Upper lobe of left lung (tissue), 6 donors: Measurements from ENCODE around the gene PLK3. TPM values are rescaled to one million over a fixed set of nuclear protein-coding genes. Genes with fewer than 3 reads are reported as not detected.

ENCODE experiments used
- ATAC-seq, 2 donors: fragments of 200-7000 bp; cut with Tn5 transposase; one replicate each; pipeline ENCODE4 v1.9.1; 2022; ENCODE audit warnings: mild to moderate bottlenecking in 2 of 2, moderate library complexity in 2 of 2; ENCODE audit not compliant: low FRiP score in 2 of 2
- DNase-seq, 2 donors: peaks; one replicate each; pipeline ENCODE4 v3.0.0-alpha.2; 2019 to 2020
- H3K27ac ChIP-seq, 4 donors: fragments of 200-600 bp; sonication (generic); one replicate each; pipeline ENCODE4 v1.5.1; 2016 to 2019
- H3K27me3 ChIP-seq, 4 donors: fragments of 200-600 bp; sonication (generic); one replicate each; pipeline ENCODE4 v1.5.1; 2017 to 2019
- H3K36me3 ChIP-seq, 4 donors: fragments of 200-600 bp; sonication (generic); one replicate each; pipeline ENCODE4 v1.5.1; 2016 to 2019
- H3K4me1 ChIP-seq, 4 donors: fragments of 200-600 bp; sonication (generic); one replicate each; pipeline ENCODE4 v1.5.1; 2018 to 2019
- H3K4me3 ChIP-seq, 4 donors: fragments of 200-600 bp; sonication (generic); one replicate each; pipeline ENCODE4 v1.5.1; 2017 to 2019; ENCODE audit warnings: mild to moderate bottlenecking in 2 of 4, moderate library complexity in 1 of 4
- H3K9me3 ChIP-seq, 4 donors: fragments of 200-600 bp; sonication (generic); one replicate each; pipeline ENCODE4 v1.5.1; 2018 to 2019
- EP300 ChIP-seq, 4 donors: sonication (generic); formaldehyde crosslinking; IDR thresholded peaks; one replicate each; pipeline ENCODE4 v1.5.1; 2017; ENCODE audit warnings: antibody characterized with exemption in 4 of 4, control low read depth in 2 of 4
- POLR2A ChIP-seq, 4 donors: fragments of 450-650 bp; IDR thresholded peaks; one replicate each; pipeline ENCODE4 v1.5.1; 2016 to 2017; ENCODE audit warnings: antibody characterized with exemption in 4 of 4, mild to moderate bottlenecking in 2 of 4
- POLR2AphosphoS5 ChIP-seq, 2 donors: sonication (generic); formaldehyde crosslinking; IDR thresholded peaks; one replicate each; pipeline ENCODE4 v1.5.1; 2017; ENCODE audit warnings: antibody characterized with exemption in 2 of 2
- WGBS, 2 donors: methylation state at CpG; one replicate each; pipeline ENCODE4 v1.1.5; 2017 to 2018; 5-methylcytosine and 5-hydroxymethylcytosine counted together
- total RNA-seq, 6 donors: library from RNA; depleted of rRNA in 4 of 6; stranded (reverse); fragments of >200 nt in 4 of 6; gene quantifications; one replicate each; pipeline versions ENCODE4 v1.1.0 to v1.2.1, GENCODE V29; 2016 to 2021
- TF ChIP-seq, protein P1 (sequence below), 6 experiments: fragments of 450-650 bp in 4 of 6; fragments of 200-600 bp in 2 of 6; sonication (generic) in 2 of 6; IDR thresholded peaks; one replicate each; pipeline ENCODE4 v1.5.1; 2016 to 2019; ENCODE audit warnings: antibody characterized with exemption in 6 of 6
- donor health status: DM: no; HTN: no; CAD: no; lungs with moderate emphysema.
- donor health status: DM: no; HTN: yes; CAD: no; lungs with severe emphysema.

Gene PLK3
- total RNA-seq, 6 donors from 2014 or later = 24.9 to 72.4 (median 49.6) TPM

DNA sequence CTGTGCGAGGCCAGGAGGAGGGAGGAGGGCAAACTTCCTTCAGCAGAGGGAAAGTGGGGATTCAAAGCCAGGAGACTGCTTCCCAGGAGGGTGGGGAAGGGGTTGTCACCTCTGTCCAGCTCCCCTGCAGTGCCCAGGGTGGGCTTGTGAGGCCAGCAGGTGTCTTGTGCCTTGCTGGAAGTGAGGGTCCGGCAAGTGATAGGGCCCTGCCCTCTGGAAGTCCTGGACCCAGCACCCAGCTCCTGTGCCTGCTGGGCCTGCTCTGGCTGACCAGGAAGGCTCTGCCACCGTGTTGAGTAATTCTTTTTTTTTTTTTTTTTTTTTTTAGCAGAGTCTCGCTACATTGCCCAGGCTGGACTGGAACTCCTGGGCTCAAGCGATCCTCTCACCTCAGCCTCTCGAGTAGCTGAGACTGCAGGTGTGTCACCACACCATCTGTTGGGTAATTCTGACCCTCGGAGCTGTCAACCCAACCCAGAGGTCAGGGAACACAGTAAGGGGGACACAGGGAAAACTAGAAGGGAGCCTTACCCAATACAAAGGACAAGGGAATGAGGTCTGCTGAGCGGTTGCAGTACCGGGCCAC is 13.2 kb upstream of the PLK3 start:
- H3K4me3 ChIP-seq = peak overlapping the region in 2 of 4 donors; percentile 50 to 52
- DNase-seq (no peak), ATAC-seq (no peak)
- WGBS, 2 donors = 78 to 80% methylated on average over 9 of the region's 9 CpGs
- H3K27ac ChIP-seq = peak overlapping the region in 3 of 4 donors; percentile 22 to 72 (median 68)
- H3K36me3 ChIP-seq = peaks cover 0 to 5% (median 0%) of the 10 kb centered on the region in 4 donors
- TF ChIP-seq POLR2AphosphoS5 (IDR thresholded peaks at IDR 0.05) = no peak
- no peak for TF ChIP-seq EP300 (IDR thresholded peaks at IDR 0.05)
- TF ChIP-seq POLR2A (IDR thresholded peaks at IDR 0.05) = no peak
- H3K27me3 ChIP-seq = no peaks in the 10 kb centered on the region
- H3K9me3 ChIP-seq = no peaks in the 10 kb centered on the region
- peaks cover 19 to 33% (median 32%) of the 10 kb centered on the region in 4 donors for H3K4me1 ChIP-seq

DNA sequence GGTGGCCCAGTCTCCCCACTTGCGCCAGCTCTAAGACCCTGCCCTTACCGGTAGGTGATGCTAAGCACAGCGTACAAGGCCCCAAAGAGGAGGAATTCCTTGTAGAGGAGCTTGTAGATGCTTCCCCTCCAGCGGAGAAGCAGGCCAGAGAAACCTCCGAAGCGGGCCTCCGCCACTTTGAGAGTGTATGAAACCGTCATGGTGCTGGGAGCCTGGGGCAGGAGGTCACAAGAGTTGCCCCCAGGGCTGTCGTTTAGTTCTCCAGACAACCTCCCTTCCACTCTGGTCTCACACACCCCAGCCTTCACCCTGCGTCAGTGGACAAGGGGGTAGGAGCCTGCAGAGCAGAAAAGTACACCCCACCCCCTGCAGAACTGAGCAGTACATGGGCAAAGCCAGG is 12.7 kb upstream of the PLK3 start:
- ATAC-seq (no peak), DNase-seq (no peak)
- TF ChIP-seq POLR2A (IDR thresholded peaks at IDR 0.05) (no peak), EP300 (IDR thresholded peaks at IDR 0.05) (no peak), POLR2AphosphoS5 (IDR thresholded peaks at IDR 0.05) (no peak)
- TF ChIP-seq, protein P1, sequence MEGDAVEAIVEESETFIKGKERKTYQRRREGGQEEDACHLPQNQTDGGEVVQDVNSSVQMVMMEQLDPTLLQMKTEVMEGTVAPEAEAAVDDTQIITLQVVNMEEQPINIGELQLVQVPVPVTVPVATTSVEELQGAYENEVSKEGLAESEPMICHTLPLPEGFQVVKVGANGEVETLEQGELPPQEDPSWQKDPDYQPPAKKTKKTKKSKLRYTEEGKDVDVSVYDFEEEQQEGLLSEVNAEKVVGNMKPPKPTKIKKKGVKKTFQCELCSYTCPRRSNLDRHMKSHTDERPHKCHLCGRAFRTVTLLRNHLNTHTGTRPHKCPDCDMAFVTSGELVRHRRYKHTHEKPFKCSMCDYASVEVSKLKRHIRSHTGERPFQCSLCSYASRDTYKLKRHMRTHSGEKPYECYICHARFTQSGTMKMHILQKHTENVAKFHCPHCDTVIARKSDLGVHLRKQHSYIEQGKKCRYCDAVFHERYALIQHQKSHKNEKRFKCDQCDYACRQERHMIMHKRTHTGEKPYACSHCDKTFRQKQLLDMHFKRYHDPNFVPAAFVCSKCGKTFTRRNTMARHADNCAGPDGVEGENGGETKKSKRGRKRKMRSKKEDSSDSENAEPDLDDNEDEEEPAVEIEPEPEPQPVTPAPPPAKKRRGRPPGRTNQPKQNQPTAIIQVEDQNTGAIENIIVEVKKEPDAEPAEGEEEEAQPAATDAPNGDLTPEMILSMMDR (IDR thresholded peaks at IDR 0.05) = no peak
- H3K9me3 ChIP-seq = no peaks in the 10 kb centered on the region
- 90 to 94% methylated on average over 10 of the region's 10 CpGs for WGBS, 2 donors
- no peaks in the 10 kb centered on the region for H3K36me3 ChIP-seq
- H3K4me1 ChIP-seq = peaks cover 19 to 33% (median 32%) of the 10 kb centered on the region in 4 donors
- no peak overlapping the region for H3K27ac ChIP-seq
- H3K4me3 ChIP-seq = no peak overlapping the region
- H3K27me3 ChIP-seq = no peaks in the 10 kb centered on the region

DNA sequence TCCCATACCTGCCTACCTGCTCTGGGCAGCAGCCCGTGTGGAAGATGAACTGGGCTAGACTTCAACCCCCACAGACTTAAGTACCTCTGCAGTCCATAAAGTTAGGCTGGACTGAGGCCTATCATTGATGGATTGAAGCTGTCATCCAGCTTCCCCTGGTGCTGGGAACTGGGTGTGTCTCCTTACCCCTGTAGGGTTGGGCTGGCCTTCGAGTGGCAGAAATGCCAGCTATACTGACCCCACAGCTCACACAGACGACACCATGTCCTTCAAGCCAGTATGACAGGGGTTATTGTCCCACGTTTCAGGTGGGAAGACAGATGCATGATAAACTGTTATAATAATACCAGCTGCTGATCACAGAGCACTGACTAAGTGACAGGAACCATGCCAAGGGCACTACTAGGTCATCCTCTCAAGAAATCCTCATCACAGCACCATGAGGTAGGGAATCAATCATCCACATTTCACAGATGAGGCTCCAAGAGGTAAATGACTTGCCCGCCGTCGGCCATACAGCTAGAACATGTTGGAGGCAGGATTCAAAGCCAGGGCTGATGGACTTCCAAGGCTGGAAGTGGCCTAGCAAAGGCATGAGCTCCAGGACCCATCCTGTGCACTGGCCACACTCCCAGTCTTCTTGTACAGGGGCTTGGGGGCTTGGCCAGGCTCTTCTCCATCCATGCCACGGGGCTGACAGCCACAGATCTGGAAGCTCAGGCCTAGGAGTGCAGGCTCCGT is 11.9 kb upstream of the PLK3 start, which contains the start of gene BEST4:
Gene BEST4 (minus strand): TSS at position 51 of the 741 bp plus-strand sequence. CDS start 465 bp downstream, outside the sequence.
- no peak within 1 kb of the TSS for H3K27ac ChIP-seq
- WGBS, 2 donors = 86 to 88% methylated on average over 6 to 9 of the region's 9 CpGs
- ATAC-seq (no peak), DNase-seq (no peak)
- H3K4me3 ChIP-seq = no peak within 1 kb of the TSS
- H3K27me3 ChIP-seq = no peaks in the 10 kb centered on the region
- H3K9me3 ChIP-seq = no peaks in the 10 kb centered on the region
- H3K4me1 ChIP-seq = peaks cover 19 to 33% (median 32%) of the 10 kb centered on the region in 4 donors
- TF ChIP-seq POLR2A (IDR thresholded peaks at IDR 0.05) = no peak
- TF ChIP-seq EP300 (IDR thresholded peaks at IDR 0.05) = no peak
- TF ChIP-seq, protein P1 (IDR thresholded peaks at IDR 0.05) = no peak
- H3K36me3 ChIP-seq = no peaks in the 10 kb centered on the region

DNA sequence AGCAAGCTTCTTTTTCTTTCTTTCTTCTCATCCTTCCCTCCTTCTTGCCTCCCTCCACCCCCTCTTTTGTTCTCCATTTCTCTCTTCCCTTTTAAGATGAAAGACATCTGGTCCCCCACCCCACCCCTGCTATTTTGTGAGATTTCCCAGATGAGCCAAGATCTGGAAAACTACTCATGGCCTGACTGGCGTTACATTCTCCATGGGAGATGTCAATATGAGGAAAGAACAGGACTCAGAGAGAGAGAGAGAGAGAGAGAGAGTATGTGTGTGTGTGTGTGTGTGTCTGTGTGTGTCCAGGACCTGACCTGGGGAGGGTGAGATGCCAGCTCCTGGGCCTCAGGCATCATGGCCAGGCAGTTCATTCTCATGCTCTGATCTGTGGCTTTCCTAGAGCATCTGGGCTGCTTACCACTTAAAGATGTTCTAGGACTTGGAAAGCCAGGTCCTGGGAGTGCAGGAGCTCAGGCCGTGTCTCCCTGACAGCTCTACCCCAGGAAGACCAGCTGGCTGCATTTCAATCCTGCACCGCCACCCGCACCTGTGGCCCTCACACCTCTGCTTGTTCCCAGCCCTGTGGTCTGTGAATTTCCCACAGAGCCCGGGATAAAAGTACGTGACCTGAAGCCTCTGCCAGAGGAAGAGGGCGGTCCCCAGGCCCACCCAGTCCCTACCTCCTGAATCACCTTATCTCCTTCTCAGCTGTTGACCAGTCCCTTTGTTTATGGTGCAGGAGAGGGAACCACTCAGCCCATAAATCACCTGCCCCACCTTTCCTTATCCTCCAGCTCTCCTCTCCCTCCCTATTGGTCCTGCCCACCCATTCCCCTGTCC is 9.0 kb upstream of the PLK3 start:
- ATAC-seq (no peak), DNase-seq (no peak)
- no peak overlapping the region for H3K4me3 ChIP-seq
- TF ChIP-seq, protein P1 (IDR thresholded peaks at IDR 0.05) = no peak
- TF ChIP-seq POLR2AphosphoS5 (IDR thresholded peaks at IDR 0.05) (no peak), EP300 (IDR thresholded peaks at IDR 0.05) (no peak), POLR2A (IDR thresholded peaks at IDR 0.05) (no peak)
- H3K36me3 ChIP-seq = no peaks in the 10 kb centered on the region
- peaks cover 0 to 6% (median 6%) of the 10 kb centered on the region in 4 donors for H3K4me1 ChIP-seq
- no peak overlapping the region for H3K27ac ChIP-seq
- no peaks in the 10 kb centered on the region for H3K27me3 ChIP-seq
- 72% methylated on average over 7 of the region's 7 CpGs for WGBS, 2 donors
- no peaks in the 10 kb centered on the region for H3K9me3 ChIP-seq
